IPS DF 19.7 (cell line): ENCODE data around the gene AMPH.
"Not testable (repeated sequence)": the region's sequence is repeated elsewhere in the genome, so short reads cannot be mapped to it uniquely, and the experiment has no call there.

Experiments used
- DNase-seq: peaks from one replicate; pipeline ENCODE4 v3.0.0-alpha.2; 2013; ENCODE audit warnings: low read depth, low spot score

Gene AMPH

GRCh38 chr7:38354271-38354851 lies 276.8 kb downstream of the AMPH start:
- not testable (repeated sequence) for DNase-seq

GRCh38 chr7:38353431-38353881 lies 277.7 kb downstream of the AMPH start:
- not testable (repeated sequence) for DNase-seq

GRCh38 chr7:38351601-38352000 lies 279.6 kb downstream of the AMPH start:
- DNase-seq: no peak

DNA sequence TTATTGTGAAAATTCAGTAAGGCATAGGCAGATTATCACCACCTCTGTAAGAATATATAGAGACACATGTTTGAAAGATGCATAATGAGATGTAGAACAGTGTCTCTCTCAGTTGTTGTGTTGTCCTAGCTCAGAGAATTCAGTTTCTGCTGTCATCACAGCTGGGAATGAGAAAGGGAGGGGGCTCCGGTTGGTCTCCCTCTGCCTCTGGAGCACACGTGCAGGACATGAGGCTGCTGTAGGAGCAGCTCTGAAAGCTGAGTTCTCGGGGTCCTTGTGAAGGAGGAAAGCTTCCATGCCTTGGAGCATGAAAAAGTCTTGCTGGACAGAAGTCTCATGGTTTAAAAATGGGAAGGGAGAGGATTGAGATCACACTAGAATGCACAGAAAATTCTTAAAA lies 280.4 kb downstream of the AMPH start:
- DNase-seq: not testable (repeated sequence)

GRCh38 chr7:38349869-38350583 lies 281.1 kb downstream of the AMPH start:
- not testable (repeated sequence) for DNase-seq

DNA sequence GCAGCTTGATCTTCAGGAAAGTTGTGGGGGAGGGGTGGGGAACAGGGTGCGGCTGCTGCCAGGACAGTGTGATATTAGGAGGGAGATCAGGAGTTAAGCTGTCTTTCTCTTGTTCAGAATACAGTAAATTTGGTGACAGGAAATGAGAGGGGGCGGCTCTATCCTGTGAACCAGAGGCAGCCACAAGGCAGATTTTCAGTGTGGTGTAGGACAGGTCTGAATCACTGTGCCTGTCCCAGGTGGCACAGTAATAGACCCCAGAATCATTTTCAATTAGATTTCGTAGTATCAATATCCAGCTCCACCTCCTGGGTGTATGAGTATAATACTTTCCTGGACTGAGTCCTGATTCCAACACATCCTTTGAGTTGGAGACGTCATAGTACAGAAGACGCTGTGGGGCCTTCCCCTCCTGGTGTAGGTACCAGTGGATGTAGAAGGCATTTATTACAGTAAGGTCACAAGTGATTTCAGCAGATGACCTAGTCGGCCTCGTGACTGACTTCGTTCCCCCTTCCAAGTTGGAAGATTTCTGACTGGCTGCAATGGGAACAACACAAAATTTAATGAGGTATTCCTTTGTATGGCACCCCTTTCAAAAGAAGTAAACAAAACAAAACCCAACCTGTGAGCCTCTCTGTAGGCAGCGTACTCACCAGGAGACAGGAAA lies 281.9 kb downstream of the AMPH start:
- not testable (repeated sequence) for DNase-seq

GRCh38 chr7:38345299-38346172 lies 285.6 kb downstream of the AMPH start:
- DNase-seq: not testable (repeated sequence)

GRCh38 chr7:38344741-38345140 lies 286.4 kb downstream of the AMPH start:
- not testable (repeated sequence) for DNase-seq

DNA sequence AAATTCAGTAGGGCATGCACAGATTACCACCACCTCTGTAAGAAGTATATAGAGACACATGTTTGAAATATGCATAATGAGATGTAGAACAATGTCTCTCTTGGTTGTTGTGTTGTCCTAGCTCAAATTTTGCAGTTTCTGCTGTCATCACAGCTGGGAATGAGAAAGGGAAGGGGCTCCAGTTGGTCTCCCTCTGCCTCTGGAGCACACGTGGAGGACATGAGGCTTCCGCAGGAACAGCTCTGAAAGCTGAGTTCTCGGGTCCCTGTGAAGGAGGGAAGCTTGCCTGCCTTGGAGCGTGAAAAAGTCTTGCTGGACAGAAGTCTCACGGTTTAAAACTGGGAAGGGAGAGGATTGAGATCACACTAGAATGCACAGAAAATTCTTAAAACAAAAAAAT lies 289.0 kb downstream of the AMPH start:
- not testable (repeated sequence) for DNase-seq

GRCh38 chr7:38341172-38341705 lies 289.9 kb downstream of the AMPH start:
- DNase-seq: not testable (repeated sequence)

DNA sequence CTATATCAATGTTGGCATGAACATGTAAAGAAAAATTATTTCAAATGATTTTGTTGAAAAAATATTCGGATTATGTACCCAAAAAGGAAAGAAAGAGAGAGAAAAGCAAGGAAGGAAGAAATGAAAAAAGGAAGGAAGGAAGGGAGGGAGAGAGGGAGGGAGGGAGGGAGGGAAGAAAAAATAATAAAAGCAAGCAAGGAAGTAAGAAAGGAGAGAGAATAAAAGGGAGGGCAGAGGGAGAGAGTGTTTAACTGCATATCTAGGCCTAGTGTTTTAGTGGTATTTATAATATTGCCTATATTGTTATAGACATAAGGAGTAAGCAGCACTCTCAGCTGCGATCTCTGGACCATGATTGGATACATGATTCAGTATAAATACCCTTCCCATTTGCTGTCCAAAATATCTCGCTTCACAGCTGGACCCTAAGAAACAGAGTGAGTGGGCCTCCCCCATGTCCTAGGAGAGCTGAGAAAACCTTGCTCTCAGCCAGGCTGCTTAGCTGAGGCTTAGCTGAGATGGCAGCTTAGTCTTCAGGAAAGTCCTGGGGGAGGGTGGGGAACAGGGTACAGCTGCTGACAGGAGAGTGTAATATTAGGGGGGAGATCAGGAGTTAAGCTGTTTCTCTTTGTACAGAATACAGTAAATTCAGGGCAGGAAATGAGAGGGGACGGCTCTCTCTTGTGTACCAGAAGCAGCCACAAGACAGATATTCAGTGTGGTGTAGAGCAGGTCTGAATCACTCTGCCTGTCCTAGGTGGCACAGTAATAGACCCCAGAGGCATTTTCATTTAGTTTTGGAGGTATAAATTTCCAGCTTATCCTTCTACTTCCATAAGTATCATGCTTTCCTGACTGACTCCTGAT lies 291.0 kb downstream of the AMPH start:
- no peak for DNase-seq

DNA sequence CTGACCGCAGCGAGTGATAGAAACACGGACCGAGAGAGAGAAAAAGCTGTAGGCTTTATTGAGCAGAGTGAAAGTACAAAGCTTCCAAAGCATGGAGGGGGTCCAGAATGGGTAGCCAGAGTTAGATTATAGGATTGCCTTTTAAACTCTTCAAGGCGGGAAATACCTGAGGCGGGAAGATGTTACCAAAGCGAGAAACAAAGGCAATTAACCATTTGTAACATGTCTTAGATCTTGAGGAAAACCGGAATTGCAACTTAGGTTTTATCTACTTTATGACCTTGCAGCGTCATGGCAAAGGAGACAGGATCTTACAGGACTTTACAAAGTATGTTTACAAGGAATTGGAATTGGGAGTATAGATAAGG lies 295.0 kb downstream of the AMPH start:
- DNase-seq: not testable (repeated sequence)

DNA sequence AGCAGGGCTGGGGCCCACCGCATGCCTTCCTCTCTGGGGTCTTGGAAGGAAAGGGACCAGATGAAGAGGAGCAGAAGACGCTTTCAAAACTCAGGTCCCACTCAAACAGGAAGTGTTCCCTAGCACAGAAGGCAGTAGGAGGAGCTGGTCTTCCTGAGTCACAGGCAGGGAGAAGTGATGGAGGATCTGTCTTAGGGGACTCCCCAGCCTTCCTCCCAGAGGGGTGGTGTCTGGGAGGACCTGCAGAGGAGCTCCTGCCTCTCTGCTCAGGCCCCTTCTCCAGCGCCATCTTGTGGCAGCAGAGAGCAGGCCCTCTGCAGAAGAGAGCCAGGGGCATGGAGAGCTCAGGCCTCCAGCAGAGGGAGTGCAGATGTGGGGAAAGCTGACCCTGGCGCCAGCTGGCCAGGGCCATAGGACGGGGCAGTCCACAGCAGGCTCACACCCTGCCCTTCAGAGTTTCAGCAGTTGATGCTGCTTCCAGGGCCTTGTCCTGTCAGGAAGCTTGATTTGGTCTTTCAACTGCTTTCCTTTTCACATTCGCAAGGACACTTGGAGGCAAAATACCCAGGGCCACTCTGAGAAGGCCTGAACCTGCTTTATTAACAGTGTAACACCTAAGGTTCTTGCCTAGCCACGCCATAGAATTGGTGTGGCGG lies 295.6 kb downstream of the AMPH start:
- peak; percentile 82 for DNase-seq

- no peak for DNase-seq
These were observed 296.1 kb downstream of the AMPH start for GRCh38 chr7:38335128-38335491.

GRCh38 chr7:38334163-38334562 lies 297.0 kb downstream of the AMPH start:
- DNase-seq: no peak
